ENCODE results near the gene ID1. TPM values are rescaled to one million over a fixed set of nuclear protein-coding genes. Genes with fewer than 3 reads are reported as not detected.

The ID1 gene
- total RNA-seq, 1 experiment from 2014 or later, result 360 TPM

GRCh38 chr20:31652917-31653396 lies 47.9 kb downstream of the ID1 start:
- Histone ChIP-seq H3K27ac (ENCODE audit: insufficient read length, low read depth, low read length) (no peak overlapping the region), H4K8ac (replicated peaks; ENCODE audit: insufficient read length, low read depth, low read length) (no peak overlapping the region), H3K9ac (ENCODE audit: extremely low read depth, insufficient read length, low read length) (no peak overlapping the region), H3T11ph (ENCODE audit: low read length) (no peak overlapping the region), H3K4ac (ENCODE audit: low read depth, low read length) (no peak overlapping the region), H2AK5ac (ENCODE audit: insufficient read length, low read length) (no peak overlapping the region), H3K4me2 (ENCODE audit: insufficient read depth, insufficient read length, low read length) (no peak overlapping the region), H3K4me1 (ENCODE audit: insufficient read depth, low read length) (no peaks in the 10 kb centered on the region), H3K23ac (ENCODE audit: insufficient read length, low read depth, low read length) (no peak overlapping the region), H4K91ac (ENCODE audit: insufficient read length, low read depth, low read length) (no peak overlapping the region), H4K5ac (ENCODE audit: insufficient read length, low read depth, low read length) (no peak overlapping the region), H3K18ac (ENCODE audit: insufficient read length, low read depth, low read length) (no peak overlapping the region), H2BK15ac (ENCODE audit: low read depth, low read length) (no peak overlapping the region), H2BK12ac (ENCODE audit: insufficient read length, low read depth, low read length) (no peak overlapping the region), H3K14ac (ENCODE audit: insufficient read depth, low read length) (no peak overlapping the region), H2AFZ (ENCODE audit: low read length) (no peak overlapping the region), H3K23me2 (ENCODE audit: insufficient read length, low read depth, low read length, poor library complexity, severe bottlenecking) (no peaks in the 10 kb centered on the region), H3K9me3 (ENCODE audit: control insufficient read depth, low read depth, low read length) (no peaks in the 10 kb centered on the region), H3K27me3 (ENCODE audit: insufficient read depth, low read length) (no peaks in the 10 kb centered on the region), H3K79me1 (ENCODE audit: insufficient read depth, low read depth, low read length, poor library complexity, severe bottlenecking) (no peaks in the 10 kb centered on the region), H3K56ac (ENCODE audit: insufficient read length, low read depth, low read length) (no peak overlapping the region), H2BK120ac (ENCODE audit: low read depth, low read length, poor library complexity, severe bottlenecking) (no peak overlapping the region), H3K79me2 (ENCODE audit: insufficient read depth, low read length) (no peaks in the 10 kb centered on the region), H2BK20ac (ENCODE audit: low read depth, low read length, poor library complexity, severe bottlenecking) (no peak overlapping the region), H4K20me1 (ENCODE audit: control insufficient read depth, insufficient read depth, insufficient read length) (no peaks in the 10 kb centered on the region), H2BK5ac (ENCODE audit: insufficient read length, low read length) (no peak overlapping the region)
- no peaks in the 10 kb centered on the region for H3K36me3 Mint-ChIP-seq (ENCODE audit: insufficient read depth in 1 of 3, low read depth in 3 of 3)
- H3K27ac Mint-ChIP-seq, result no peak overlapping the region
- H3K9me3 Mint-ChIP-seq, result no peaks in the 10 kb centered on the region
- H3K27me3 Mint-ChIP-seq (ENCODE audit: low read depth), result peaks cover 5% of the 10 kb centered on the region
- WGBS (ENCODE audit: extremely low coverage, insufficient read length, low lambda C conversion rate), result no CpG with 5 or more reads among the region's 5 CpGs
- no peaks in the 10 kb centered on the region for H3K4me1 Mint-ChIP-seq
- H3K4me3 Mint-ChIP-seq, result no peak overlapping the region
- DNase-seq, result no peak
- TF ChIP-seq, protein P1, sequence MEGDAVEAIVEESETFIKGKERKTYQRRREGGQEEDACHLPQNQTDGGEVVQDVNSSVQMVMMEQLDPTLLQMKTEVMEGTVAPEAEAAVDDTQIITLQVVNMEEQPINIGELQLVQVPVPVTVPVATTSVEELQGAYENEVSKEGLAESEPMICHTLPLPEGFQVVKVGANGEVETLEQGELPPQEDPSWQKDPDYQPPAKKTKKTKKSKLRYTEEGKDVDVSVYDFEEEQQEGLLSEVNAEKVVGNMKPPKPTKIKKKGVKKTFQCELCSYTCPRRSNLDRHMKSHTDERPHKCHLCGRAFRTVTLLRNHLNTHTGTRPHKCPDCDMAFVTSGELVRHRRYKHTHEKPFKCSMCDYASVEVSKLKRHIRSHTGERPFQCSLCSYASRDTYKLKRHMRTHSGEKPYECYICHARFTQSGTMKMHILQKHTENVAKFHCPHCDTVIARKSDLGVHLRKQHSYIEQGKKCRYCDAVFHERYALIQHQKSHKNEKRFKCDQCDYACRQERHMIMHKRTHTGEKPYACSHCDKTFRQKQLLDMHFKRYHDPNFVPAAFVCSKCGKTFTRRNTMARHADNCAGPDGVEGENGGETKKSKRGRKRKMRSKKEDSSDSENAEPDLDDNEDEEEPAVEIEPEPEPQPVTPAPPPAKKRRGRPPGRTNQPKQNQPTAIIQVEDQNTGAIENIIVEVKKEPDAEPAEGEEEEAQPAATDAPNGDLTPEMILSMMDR (conservative IDR thresholded peaks at IDR 0.05), result no peak
